ENCODE measurements around the gene VWA8. TPM values are rescaled to one million over a fixed set of nuclear protein-coding genes. Genes with fewer than 3 reads are reported as not detected.

The VWA8 gene
- total and polyA plus RNA-seq, 4 donors: 7.1 to 50.3 (median 12.4) TPM

DNA sequence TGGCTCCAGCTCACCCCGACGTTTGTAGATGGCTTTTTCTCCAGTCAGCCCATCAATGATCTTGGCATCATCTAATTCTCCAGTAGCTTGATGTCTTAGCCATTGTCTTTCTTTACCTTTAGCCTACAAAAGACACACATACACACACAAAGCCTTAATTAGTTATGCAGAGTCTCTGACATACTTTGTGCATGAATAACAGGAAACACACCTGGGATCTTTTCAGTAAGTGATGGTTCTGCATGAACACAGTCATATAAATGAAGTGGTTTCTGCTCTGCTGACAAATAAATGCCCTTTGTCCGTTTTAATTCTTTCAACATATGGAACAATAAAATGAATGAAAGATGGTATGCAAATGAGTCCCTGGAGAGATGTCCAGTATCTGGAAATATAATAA is 370.3 kb downstream of the VWA8 start:
- 94% methylated on average over 3 of the region's 3 CpGs for WGBS
- Histone ChIP-seq H3K36me3 (ENCODE audit: control insufficient read depth in 4 of 4, insufficient read depth in 3 of 4, low read depth in 1 of 4, low read length in 3 of 4) (peaks cover 5 to 23% (median 16%) of the 10 kb centered on the region in 4 donors), H3K9ac (ENCODE audit: low read depth in 1 of 2, low read length in 2 of 2) (no peak overlapping the region), H3K27me3 (ENCODE audit: control insufficient read depth in 4 of 4, insufficient read depth in 4 of 4, low read length in 3 of 4) (no peaks in the 10 kb centered on the region), H3K27ac (ENCODE audit: low read depth in 1 of 2, low read length in 2 of 2) (no peak overlapping the region), H3K9me3 (ENCODE audit: control insufficient read depth in 4 of 4, low read length in 3 of 4) (no peaks in the 10 kb centered on the region), H3K4me3 (ENCODE audit: low read depth in 1 of 3, low read length in 3 of 3) (no peak overlapping the region), H3K4me1 (ENCODE audit: control insufficient read depth in 4 of 4, insufficient read depth in 4 of 4, low read length in 3 of 4) (no peaks in the 10 kb centered on the region)
- TF ChIP-seq, protein P1, sequence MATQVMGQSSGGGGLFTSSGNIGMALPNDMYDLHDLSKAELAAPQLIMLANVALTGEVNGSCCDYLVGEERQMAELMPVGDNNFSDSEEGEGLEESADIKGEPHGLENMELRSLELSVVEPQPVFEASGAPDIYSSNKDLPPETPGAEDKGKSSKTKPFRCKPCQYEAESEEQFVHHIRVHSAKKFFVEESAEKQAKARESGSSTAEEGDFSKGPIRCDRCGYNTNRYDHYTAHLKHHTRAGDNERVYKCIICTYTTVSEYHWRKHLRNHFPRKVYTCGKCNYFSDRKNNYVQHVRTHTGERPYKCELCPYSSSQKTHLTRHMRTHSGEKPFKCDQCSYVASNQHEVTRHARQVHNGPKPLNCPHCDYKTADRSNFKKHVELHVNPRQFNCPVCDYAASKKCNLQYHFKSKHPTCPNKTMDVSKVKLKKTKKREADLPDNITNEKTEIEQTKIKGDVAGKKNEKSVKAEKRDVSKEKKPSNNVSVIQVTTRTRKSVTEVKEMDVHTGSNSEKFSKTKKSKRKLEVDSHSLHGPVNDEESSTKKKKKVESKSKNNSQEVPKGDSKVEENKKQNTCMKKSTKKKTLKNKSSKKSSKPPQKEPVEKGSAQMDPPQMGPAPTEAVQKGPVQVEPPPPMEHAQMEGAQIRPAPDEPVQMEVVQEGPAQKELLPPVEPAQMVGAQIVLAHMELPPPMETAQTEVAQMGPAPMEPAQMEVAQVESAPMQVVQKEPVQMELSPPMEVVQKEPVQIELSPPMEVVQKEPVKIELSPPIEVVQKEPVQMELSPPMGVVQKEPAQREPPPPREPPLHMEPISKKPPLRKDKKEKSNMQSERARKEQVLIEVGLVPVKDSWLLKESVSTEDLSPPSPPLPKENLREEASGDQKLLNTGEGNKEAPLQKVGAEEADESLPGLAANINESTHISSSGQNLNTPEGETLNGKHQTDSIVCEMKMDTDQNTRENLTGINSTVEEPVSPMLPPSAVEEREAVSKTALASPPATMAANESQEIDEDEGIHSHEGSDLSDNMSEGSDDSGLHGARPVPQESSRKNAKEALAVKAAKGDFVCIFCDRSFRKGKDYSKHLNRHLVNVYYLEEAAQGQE (IDR thresholded peaks at IDR 0.05): no peak
- TF ChIP-seq HNF4A (conservative IDR thresholded peaks at IDR 0.05) (no peak), YY1 (IDR thresholded peaks at IDR 0.05) (no peak), EGR1 (IDR thresholded peaks at IDR 0.05; ENCODE audit: low read depth in 2 of 2) (no peak), FOXA2 (IDR thresholded peaks at IDR 0.05) (no peak), RAD21 (IDR thresholded peaks at IDR 0.05) (no peak), CTCF (IDR thresholded peaks at IDR 0.05; ENCODE audit: low read depth, low read length, missing input control) (no peak), SP1 (IDR thresholded peaks at IDR 0.05) (no peak), HNF4G (IDR thresholded peaks at IDR 0.05) (no peak), RXRA (IDR thresholded peaks at IDR 0.05) (no peak), JUND (IDR thresholded peaks at IDR 0.05) (no peak), FOXA1 (IDR thresholded peaks at IDR 0.05) (no peak), GABPA (IDR thresholded peaks at IDR 0.05 in 1 of 2, conservative IDR thresholded peaks at IDR 0.05 in 1 of 2) (no peak), MAX (IDR thresholded peaks at IDR 0.05) (no peak), NR2F2 (IDR thresholded peaks at IDR 0.05) (no peak), TAF1 (conservative IDR thresholded peaks at IDR 0.05) (no peak)
- TF ChIP-seq, protein P2, sequence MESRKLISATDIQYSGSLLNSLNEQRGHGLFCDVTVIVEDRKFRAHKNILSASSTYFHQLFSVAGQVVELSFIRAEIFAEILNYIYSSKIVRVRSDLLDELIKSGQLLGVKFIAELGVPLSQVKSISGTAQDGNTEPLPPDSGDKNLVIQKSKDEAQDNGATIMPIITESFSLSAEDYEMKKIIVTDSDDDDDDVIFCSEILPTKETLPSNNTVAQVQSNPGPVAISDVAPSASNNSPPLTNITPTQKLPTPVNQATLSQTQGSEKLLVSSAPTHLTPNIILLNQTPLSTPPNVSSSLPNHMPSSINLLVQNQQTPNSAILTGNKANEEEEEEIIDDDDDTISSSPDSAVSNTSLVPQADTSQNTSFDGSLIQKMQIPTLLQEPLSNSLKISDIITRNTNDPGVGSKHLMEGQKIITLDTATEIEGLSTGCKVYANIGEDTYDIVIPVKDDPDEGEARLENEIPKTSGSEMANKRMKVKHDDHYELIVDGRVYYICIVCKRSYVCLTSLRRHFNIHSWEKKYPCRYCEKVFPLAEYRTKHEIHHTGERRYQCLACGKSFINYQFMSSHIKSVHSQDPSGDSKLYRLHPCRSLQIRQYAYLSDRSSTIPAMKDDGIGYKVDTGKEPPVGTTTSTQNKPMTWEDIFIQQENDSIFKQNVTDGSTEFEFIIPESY (IDR thresholded peaks at IDR 0.05): no peak
- TF ChIP-seq, protein P3, sequence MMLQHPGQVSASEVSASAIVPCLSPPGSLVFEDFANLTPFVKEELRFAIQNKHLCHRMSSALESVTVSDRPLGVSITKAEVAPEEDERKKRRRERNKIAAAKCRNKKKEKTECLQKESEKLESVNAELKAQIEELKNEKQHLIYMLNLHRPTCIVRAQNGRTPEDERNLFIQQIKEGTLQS (IDR thresholded peaks at IDR 0.05): no peak
- DNase-seq (ENCODE audit: low spot score): no peak
